Osteoblast (primary cell): ENCODE data around the gene SAMD10. TPM values are rescaled to one million over a fixed set of nuclear protein-coding genes. Genes with fewer than 3 reads are reported as not detected.
A peak's percentile ranks its signal among the peaks of the same experiment; 100 is the strongest.
"Not testable (repeated sequence)": the region's sequence is repeated elsewhere in the genome, so short reads cannot be mapped to it uniquely, and the experiment has no call there.

Experiments
- DNase-seq: peaks from one replicate; pipeline ENCODE4 v3.0.0; 2011; ENCODE audit warnings: low spot score, mixed read lengths; ENCODE audit not compliant: insufficient read length; ENCODE audit errors: missing footprints
- H2AFZ ChIP-seq: 2 replicates; pipeline ENCODE4 v1.6.0; 2011; ENCODE audit warnings: mild to moderate bottlenecking, low read length
- H3K27ac ChIP-seq: 2 replicates; pipeline ENCODE4 v1.5.1; 2011; ENCODE audit warnings: mild to moderate bottlenecking, low read depth, low read length, moderate library complexity
- H3K27me3 ChIP-seq: 2 replicates; pipeline ENCODE4 v1.6.0; 2012; ENCODE audit warnings: mild to moderate bottlenecking, control low read depth, inconsistent platforms, low read length, moderate library complexity; ENCODE audit not compliant: insufficient read depth
- H3K36me3 ChIP-seq: 2 replicates; pipeline ENCODE4 v1.5.1; 2011; ENCODE audit warnings: mild to moderate bottlenecking, low read length, control low read depth, moderate library complexity; ENCODE audit not compliant: insufficient read depth
- H3K4me1 ChIP-seq: 2 replicates; pipeline ENCODE4 v1.5.1; 2011; ENCODE audit warnings: mild to moderate bottlenecking, low read length, control low read depth, moderate library complexity; ENCODE audit not compliant: insufficient read depth
- H3K4me2 ChIP-seq: 2 replicates; pipeline ENCODE4 v1.6.0; 2011; ENCODE audit warnings: mild to moderate bottlenecking, low read length; ENCODE audit not compliant: insufficient read depth
- H3K4me3 ChIP-seq: fragments of 200-600 bp; sonication (generic); 3 replicates; pipeline ENCODE4 v1.5.1; 2012; ENCODE audit warnings: mild to moderate bottlenecking, low read length, inconsistent platforms; ENCODE audit not compliant: insufficient read depth
- H3K79me2 ChIP-seq: 2 replicates; pipeline ENCODE4 v1.6.0; 2012; ENCODE audit warnings: mild to moderate bottlenecking, low read length, control low read depth, inconsistent platforms; ENCODE audit not compliant: insufficient read depth
- H3K9me3 ChIP-seq: 2 replicates; pipeline ENCODE4 v1.5.1; 2011; ENCODE audit warnings: low read depth, low read length, control low read depth
- H4K20me1 ChIP-seq: 2 replicates; pipeline ENCODE4 v1.6.0; 2012; ENCODE audit warnings: mild to moderate bottlenecking, low read length, control low read depth; ENCODE audit not compliant: insufficient read depth
- CTCF ChIP-seq: IDR thresholded peaks from 2 replicates; pipeline ENCODE4 v1.5.1; 2011; ENCODE audit warnings: mild to moderate bottlenecking, low read depth, low read length, moderate library complexity; ENCODE audit errors: extremely low read depth
- total RNA-seq: library from RNA; depleted of rRNA; stranded (reverse); fragments of >200 nt; gene quantifications from 2 replicates; pipeline ENCODE4 v1.2.3, GENCODE V29; 2012

SAMD10 gene
- total RNA-seq, 1 donor, result 1.4 TPM

GRCh38 chr20:63962426-63963347, 16.8 kb downstream of the SAMD10 start:
- peaks cover 5% of the 10 kb centered on the region for H4K20me1 ChIP-seq
- no peak overlapping the region for H2AFZ ChIP-seq
- H3K4me1 ChIP-seq, result no peaks in the 10 kb centered on the region
- H3K27ac ChIP-seq, result no peak overlapping the region
- peaks cover 40% of the 10 kb centered on the region for H3K36me3 ChIP-seq
- peak; percentile 67 for DNase-seq
- no peaks in the 10 kb centered on the region for H3K27me3 ChIP-seq
- H3K4me2 ChIP-seq, result no peak overlapping the region
- no peak for TF ChIP-seq CTCF
- no peaks in the 10 kb centered on the region for H3K79me2 ChIP-seq
- H3K4me3 ChIP-seq, result no peak overlapping the region
- H3K9me3 ChIP-seq, result no peaks in the 10 kb centered on the region

- no peak for TF ChIP-seq CTCF
- DNase-seq, result peak; percentile 87
- Histone ChIP-seq H3K4me3 (no peak overlapping the region), H3K9me3 (no peaks in the 10 kb centered on the region), H2AFZ (no peak overlapping the region), H4K20me1 (peaks cover 5% of the 10 kb centered on the region), H3K27ac (no peak overlapping the region), H3K4me1 (peaks cover 6% of the 10 kb centered on the region), H3K79me2 (no peaks in the 10 kb centered on the region), H3K36me3 (peaks cover 40% of the 10 kb centered on the region), H3K4me2 (no peak overlapping the region), H3K27me3 (no peaks in the 10 kb centered on the region)
Measured at GRCh38 chr20:63961664-63962425, 17.6 kb downstream of the SAMD10 start.

GRCh38 chr20:63960654-63961621, 18.5 kb downstream of the SAMD10 start:
- H3K4me1 ChIP-seq, H4K20me1 ChIP-seq, H2AFZ ChIP-seq, H3K4me3 ChIP-seq, H3K4me2 ChIP-seq, H3K27me3 ChIP-seq, H3K9me3 ChIP-seq, H3K27ac ChIP-seq, H3K79me2 ChIP-seq: not testable (repeated sequence)
- DNase-seq, result peak; percentile 80
- peaks cover 34% of the 10 kb centered on the region for H3K36me3 ChIP-seq

- H3K4me3 ChIP-seq, result no peak overlapping the region
- H3K27me3 ChIP-seq, result no peaks in the 10 kb centered on the region
- no peaks in the 10 kb centered on the region for H3K9me3 ChIP-seq
- DNase-seq, result no peak
- H3K79me2 ChIP-seq, result peaks cover 15% of the 10 kb centered on the region
- no peak overlapping the region for H3K4me2 ChIP-seq
- TF ChIP-seq CTCF, result no peak
- H4K20me1 ChIP-seq, result peaks cover 7% of the 10 kb centered on the region
- no peak overlapping the region for H3K27ac ChIP-seq
- no peak overlapping the region for H2AFZ ChIP-seq
- H3K4me1 ChIP-seq, result peaks cover 13% of the 10 kb centered on the region
- H3K36me3 ChIP-seq, result peaks cover 33% of the 10 kb centered on the region
Measured at GRCh38 chr20:63959699-63960075, 19.8 kb downstream of the SAMD10 start.
